Suprapubic skin (tissue), 3 donors: ENCODE results near the gene P4HB.

Source experiments
- POLR2A ChIP-seq, 2 donors: fragments of 450-650 bp; IDR thresholded peaks; one replicate each; pipeline ENCODE4 v1.6.1; 2017; ENCODE audit warnings: antibody characterized with exemption in 2 of 2, mild to moderate bottlenecking in 2 of 2, moderate library complexity in 2 of 2
- TF ChIP-seq, protein P1 (sequence below), 2 donors: fragments of 200-600 bp in 1 of 2; fragments of 450-650 bp in 1 of 2; sonication (generic) in 1 of 2; IDR thresholded peaks; one replicate each; pipeline ENCODE4 v1.5.1; 2016 to 2019; ENCODE audit warnings: antibody characterized with exemption in 2 of 2, mild to moderate bottlenecking in 1 of 2, moderate library complexity in 1 of 2

DNA sequence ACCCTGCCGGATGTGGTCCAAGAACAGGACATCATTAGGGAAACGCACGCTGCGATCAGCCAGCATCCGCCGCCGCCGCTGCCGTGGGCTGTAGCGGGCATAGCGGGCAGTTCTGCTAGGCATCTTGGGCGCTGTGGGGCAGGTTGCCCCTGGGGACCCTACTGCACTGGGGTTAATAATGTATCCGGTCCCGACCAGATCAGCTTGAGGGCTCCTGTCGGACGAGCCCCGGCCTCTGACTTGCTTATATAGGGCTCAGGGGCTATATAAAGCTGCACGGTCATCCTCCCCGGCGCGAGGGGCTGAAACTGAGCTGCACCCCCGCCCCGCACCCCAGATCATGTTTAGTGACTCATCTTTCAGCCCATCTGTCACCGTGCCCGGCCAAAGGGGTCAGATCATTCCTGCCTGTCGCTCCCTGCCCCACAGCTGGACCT, 25.5 kb downstream of the P4HB start, which contains the start of gene PPP1R27:
- TF ChIP-seq, protein P1, sequence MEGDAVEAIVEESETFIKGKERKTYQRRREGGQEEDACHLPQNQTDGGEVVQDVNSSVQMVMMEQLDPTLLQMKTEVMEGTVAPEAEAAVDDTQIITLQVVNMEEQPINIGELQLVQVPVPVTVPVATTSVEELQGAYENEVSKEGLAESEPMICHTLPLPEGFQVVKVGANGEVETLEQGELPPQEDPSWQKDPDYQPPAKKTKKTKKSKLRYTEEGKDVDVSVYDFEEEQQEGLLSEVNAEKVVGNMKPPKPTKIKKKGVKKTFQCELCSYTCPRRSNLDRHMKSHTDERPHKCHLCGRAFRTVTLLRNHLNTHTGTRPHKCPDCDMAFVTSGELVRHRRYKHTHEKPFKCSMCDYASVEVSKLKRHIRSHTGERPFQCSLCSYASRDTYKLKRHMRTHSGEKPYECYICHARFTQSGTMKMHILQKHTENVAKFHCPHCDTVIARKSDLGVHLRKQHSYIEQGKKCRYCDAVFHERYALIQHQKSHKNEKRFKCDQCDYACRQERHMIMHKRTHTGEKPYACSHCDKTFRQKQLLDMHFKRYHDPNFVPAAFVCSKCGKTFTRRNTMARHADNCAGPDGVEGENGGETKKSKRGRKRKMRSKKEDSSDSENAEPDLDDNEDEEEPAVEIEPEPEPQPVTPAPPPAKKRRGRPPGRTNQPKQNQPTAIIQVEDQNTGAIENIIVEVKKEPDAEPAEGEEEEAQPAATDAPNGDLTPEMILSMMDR (IDR thresholded peaks at IDR 0.05): no peak
- TF ChIP-seq POLR2A (IDR thresholded peaks at IDR 0.05): no peak
